Inferior parietal cortex (tissue), 1 donor: ENCODE data around the gene LCP1.
"Not testable (repeated sequence)": the region's sequence is repeated elsewhere in the genome, so short reads cannot be mapped to it uniquely, and the experiment has no call there.

Experiments
- DNase-seq: peaks from one replicate; pipeline ENCODE4 v3.0.0-alpha.2; 2016; ENCODE audit errors: extremely low spot score

Gene LCP1, protein sequence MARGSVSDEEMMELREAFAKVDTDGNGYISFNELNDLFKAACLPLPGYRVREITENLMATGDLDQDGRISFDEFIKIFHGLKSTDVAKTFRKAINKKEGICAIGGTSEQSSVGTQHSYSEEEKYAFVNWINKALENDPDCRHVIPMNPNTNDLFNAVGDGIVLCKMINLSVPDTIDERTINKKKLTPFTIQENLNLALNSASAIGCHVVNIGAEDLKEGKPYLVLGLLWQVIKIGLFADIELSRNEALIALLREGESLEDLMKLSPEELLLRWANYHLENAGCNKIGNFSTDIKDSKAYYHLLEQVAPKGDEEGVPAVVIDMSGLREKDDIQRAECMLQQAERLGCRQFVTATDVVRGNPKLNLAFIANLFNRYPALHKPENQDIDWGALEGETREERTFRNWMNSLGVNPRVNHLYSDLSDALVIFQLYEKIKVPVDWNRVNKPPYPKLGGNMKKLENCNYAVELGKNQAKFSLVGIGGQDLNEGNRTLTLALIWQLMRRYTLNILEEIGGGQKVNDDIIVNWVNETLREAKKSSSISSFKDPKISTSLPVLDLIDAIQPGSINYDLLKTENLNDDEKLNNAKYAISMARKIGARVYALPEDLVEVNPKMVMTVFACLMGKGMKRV

DNA sequence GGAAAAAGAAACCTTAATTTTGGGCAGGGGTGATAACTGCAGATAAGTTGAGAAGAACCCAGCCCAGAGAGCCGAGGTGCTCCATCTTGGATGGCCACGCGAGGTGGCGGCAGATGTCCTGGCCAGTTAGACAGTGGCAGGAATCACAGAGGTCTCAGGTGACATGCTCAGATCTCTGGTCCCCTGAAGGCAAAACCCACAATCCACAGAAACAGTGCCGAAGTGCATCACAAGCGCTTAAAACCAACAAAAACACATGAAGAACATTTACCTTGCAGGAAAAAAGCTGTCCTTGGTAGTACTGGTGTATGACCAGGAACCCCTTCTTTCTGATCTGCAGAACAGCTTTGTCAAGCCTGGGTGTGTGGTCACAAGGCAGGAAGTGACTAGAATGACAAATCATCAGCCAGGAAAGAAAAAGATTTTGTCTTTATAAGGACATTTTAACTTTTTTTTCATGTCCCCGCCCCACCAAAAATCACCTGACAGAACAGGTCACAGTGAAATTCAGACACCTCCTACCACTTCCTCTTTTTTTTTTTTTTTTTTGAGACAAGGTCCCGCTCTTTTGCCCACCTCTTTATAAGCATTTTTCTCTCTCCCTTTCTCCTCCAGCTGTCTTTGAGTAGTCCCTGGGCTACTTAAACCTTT lies at the start of gene LCP1:
LCP1 (minus strand) TSS at position 338 of the 651 bp plus-strand sequence. CDS start 22,515 bp downstream, outside the sequence.
- DNase-seq, result no peak

DNA sequence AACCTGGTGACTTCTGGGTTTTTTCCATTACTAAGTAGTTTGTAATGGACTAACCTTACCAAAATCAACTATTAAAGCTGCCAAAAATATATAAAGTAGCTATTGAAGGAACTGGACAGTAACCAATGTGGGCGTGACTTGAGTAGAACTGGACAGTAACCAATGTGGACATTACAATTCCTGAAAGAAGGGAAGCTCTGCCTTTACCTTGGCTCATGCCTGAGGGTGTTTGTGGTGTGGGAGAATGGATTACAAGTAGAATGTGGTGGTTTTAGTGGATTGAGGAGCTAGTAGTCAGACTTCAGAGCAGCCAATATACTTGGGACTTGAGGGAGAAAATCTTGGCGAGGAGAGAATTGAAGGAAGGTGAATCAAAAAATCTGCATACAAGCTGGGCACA lies 47.3 kb upstream of the LCP1 start:
- DNase-seq, result no peak

DNA sequence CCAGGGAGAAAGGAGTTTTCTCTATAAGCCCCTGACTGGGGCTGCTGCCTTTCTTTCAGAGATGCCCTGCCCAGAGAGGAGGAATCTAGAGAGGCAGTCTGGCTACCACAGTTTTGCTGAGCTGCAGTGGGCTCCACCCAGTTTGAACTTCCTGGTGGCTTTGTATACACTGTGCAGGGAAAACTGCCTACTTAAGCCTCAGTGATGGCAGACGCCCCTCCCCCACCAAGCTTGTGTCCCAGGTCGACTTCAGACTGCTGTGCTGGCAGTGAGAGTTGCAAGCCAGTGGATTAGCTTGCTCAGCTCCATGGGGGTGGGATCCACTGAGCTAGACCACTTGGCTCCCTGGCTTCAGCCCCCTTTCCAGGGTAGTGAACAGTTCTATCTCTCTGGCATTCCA lies 38.3 kb upstream of the LCP1 start:
- DNase-seq, result not testable (repeated sequence)

DNA sequence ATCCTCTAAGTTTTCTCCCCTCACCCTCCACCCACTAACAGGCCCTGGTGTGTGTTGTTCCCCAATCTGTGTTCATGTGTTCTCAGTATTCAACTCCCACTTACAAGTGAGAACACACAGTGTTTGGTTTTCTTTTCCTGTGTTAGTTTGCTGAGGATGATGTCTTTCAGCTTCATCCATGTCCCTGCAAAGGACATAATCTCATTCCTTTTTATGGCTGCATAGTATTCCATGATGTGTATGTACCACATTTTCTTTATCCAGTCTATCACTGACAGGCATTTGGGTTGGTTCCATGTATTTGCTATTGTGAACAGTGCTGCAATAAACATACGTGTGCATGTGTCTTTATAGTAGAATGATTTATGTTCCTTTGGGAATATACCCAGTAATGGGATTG lies 32.8 kb upstream of the LCP1 start:
- not testable (repeated sequence) for DNase-seq

DNA sequence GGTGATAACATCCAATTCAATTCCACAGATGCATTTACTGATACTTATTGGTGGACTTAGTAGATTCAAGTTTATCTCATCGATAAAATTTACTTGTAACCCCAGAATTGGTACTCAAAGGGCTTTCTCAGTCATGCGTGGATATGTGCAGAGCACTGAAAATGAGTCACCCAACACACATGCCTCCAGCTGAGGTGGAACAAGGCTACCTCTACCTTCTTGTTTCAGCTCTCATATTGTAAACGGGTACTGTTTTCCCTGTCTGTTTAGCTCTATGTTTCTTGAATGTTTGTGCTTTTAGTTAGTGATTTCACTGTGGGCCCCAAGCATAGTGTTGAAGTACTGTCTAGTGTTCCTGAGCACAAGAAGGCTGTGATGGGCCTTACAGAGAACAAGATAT lies 31.3 kb upstream of the LCP1 start:
- no peak for DNase-seq

DNA sequence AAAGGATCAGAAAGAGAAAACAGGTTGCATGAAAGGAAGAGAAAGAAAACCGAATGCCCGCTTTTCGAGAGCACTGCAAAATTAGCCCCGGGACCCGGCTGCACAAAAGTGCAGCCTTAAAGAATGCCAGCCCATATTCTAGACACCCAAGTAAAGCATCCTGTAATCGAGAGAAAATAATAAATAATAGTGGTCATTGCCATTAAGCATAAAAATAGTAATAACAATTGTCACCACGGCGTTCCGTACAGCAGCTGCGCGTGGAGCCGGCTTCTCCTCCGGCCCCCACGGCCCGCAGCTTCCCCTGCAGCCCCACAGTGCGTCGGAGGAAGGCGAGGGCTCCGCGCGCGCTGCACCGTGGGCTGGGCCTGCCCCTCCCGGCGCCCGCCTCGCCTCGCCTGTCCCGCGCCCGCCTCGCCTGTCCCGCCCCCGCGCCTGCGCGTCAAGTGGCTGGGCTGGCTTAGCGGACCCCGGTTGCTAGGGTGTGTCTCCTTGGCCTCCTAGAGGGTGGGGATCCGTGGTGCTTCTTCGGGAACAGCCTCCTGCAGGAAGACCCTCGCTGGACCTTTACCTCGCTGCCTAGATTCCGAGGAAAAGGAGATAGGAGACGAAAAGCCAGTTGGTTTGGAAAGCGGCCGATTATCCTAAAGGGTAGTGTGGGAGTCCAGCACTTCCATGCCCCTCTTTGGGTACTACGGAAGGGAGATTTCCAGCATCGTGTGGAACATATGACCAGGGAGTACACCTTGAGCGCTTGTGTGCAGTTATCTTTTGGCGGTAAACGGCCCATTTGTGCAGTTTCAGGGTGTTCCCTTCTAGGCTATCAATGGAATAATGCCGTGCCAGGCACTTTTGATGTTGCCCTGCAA lies 29.7 kb upstream of the LCP1 start, which contains the start of gene LRRC63:
LRRC63 (plus strand) TSS at position 446 of the 869 bp plus-strand sequence. CDS start 1,107 bp downstream, outside the sequence.
- peak; percentile 76 for DNase-seq

DNA sequence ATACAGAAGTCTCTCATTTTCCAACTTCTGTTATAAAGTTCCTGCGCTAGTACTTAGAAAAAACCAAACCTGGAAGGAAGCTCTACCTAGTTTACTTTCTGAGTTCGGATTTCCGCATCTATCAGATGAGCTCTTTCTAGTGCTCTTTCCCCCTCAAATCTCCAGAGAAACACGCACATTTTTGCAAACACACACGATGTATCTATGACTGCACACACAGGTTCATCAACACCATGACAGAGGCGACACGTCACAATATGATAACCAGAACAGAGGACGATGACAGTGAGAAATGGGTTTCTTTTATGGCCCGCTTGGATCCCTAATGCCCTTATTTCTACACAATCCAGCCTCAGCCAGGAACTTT lies 29.1 kb upstream of the LCP1 start:
- DNase-seq, result peak; percentile 39

DNA sequence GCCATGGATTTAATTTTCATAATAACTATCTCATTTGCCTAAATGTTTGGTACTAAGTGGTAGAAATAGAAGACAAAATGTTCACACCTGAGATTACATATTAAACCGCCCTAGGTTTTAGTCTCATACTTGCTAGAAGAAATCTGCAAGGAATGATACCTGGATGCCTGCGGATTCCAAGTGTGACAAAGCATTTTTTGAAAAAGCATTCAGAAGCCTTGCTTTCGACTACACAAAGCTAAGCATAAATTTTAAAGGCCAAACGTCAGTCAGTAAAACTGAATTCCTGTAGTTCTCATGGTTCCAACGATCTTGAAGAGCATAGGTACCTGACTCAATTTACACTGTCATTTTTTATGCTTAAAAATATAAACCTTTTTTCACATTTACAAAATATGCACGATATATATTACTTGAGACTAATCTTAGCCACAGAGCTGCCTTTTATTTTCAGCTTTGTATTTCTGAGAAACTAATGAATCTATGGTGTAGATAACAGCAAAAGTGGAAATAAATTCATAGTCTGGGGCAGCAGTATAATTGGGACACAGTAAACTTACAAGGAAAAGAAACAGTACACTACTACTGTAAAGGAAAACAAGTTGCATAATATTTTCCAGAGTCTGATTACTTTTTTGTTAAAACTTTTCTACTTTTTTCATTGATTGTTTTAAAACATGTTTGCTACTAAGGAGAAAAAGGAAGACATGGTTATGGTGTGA lies 28.5 kb upstream of the LCP1 start:
- no peak for DNase-seq

DNA sequence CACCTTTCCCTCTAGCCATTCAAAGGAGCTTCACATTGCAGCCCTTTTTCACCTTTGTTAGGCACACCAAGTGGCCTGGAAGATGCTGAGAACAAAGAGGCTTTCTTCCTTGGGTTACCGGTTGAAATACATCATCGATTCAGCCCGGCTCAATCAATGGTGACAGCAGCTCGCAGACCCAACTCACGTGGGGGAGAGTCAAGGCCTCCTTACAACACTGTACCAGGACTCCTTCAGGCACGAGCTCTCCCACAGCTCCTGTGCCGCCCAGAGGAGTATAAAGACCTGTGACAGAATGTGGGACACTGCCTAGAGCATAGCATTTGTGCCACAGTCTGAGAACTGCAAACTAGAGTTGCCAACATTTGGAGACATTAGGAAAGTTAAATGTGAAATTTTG lies 25.9 kb upstream of the LCP1 start:
- no peak for DNase-seq

DNA sequence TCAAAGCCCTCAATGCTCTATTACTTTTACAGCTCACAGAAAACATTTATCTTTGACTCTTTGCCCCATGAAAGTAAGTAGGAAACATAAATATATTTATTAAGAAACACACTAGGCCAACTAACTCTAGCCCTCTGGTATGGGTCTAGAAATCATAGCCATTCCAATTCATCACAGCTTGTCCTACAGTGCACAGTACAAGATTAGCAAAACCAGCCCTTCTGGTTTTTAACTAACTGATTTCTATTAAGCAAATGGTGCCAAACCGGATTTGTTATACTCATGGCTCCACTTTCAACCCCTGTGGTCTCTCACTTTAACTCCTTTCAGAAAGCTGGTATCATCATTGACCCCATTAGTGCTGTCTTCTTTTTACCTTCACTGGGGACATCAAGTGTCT lies 24.2 kb upstream of the LCP1 start:
- no peak for DNase-seq

DNA sequence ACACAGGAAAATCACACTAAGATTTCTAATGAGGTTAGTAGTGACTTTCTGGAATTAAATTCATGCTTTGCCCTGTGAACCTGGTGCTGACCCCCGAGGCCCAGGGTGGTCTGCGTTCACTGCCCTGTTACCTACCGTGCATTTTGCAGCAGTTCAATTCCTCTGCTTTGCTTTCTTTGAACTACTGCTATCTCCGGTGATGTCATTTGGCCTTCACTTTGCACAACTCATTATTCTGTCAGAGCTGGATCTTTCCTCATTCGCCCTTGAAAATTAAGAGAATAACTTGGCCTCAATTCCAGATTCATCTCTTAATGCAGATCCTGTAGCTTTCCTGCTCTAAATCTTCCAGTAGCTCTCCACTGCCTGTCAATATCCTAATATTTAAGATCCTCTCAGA lies 21.0 kb upstream of the LCP1 start:
- DNase-seq, result no peak

DNA sequence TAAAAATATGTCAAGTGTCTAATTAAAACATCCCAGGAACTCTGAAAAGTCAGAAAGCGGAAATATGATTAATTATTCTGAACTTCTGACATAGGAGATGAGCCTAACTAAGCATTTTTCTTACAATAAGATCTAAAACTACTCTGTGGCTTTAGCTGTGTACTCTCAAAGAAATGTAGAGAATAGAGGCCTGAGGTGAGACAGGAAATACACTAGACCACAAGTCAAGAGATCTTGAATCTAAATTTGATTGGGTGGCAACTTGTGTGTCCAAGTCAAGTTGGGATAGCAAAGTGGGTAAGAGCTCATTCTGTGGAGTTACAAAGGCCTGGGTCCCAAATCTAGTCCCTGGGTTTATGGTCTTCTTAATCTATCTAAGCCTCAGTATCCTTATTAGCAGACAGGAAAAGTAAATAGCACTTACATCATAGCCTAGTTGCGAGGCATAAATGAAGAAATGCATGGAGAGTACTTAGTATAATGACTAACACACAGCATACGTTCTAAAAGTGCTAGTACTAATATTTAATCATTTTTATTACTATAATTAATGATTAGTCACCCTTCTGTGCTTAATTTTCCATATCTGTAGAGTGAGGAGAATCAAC lies 20.3 kb upstream of the LCP1 start:
- no peak for DNase-seq

DNA sequence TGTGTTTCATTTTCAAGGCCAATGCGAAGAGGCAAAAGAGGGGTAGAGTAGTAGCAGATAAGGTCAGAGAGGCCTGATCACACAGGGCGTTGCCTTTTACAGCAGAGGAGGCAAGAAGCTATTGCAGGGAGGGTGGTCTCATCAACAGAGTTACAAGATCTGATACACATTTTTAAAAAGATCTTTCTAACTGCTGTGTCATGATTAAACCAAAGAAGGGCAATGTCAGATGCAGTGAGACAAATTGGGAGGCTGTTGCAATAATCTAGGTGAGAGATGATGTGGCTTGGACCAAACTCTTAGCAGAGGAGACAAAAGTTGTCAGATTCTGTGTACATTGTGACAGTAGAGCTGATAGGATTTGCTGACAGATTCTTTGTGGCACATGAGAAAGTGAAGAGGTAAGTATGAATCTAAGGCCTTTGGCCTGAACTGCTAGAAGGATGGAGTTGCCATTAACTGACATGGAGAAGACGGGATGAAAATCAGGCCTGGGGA lies 16.8 kb upstream of the LCP1 start:
- DNase-seq, result no peak

DNA sequence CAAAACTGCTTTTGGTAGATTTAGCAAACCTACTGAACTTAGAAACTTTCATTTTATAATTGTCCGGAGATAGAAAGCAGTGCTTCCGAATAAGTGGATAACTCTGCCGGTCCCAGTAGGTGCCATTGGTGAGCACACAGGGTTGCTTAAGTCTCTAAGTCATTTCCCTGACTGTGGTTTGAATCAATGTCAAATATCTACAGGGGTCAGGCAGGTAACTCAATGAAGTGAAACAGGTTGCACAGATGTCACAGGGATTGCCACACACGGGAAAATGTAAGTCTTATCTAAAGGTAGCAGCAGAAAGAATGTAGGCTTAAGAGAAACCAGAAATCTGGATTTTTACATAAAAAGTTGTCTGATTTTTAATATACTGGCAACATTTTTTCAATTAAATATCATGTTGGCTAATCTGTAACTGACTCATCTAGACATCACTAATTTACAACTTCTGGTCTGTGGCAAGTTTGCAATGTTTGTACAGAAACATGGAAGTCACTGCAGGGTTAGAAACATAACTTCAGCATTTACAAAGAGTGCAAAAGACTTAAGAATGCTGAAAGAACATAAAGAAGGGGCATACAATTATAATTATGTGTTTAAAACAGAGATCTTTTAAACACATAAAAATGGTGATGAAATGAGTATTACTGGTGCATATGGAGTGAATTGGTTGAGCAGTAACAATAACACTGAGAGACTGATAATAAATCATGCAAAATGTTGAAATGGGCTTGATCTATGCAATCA lies 15.5 kb upstream of the LCP1 start:
- no peak for DNase-seq

DNA sequence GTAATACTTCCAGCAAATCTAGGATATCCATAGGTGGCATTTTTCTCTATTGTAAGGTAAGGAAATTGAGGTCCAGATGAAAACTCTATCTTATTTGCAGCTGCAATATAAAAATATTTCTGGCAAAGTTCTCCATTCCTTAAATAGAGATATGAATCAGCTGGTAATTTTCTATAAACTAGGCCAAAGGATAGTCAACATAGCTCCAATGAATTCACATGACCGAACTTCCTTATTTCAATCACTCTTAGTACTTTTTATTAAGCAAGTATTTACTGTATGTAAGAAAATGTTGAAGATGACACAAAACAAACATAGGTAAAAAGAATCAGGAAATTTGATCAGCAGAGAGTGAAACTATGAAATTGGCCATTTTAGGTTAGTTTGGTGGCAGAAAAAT lies 13.0 kb upstream of the LCP1 start:
- DNase-seq, result no peak

DNA sequence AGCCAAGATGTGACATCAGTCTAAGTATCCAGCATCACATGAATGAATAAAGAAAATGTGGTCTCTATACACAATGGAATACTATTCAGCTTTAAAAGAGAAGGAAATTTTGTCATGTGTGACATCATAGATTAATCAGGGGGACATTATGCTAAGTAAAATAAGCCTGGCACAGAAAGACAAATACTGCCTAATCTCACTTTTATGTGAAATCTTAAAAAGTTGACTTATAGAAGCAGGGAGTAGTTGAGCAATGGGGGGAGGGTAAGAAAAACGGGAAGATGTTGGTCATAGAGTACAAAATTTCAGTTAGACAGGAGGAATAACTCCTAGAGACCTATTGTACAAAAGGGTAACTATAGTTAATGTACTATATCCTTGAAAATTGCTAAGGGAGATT lies 10.4 kb upstream of the LCP1 start:
- DNase-seq, result no peak

DNA sequence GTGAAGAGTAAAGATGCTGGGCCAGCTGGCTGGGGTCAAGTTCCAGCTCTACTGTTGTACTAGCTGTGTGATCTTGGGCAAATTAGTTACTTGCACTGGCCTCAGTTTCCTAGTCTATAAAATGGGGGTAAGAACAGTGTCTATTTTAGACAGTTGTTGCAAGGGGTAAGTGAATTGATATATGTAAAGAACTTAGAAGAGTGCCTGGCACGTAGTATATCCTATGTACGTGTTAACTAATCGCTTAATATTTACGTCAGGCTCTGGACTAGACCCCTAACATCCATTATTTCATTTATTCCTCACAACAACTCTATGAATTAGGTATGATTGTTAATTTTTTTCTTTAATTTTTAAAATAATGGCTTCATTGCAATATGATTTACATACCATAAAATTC lies 3.7 kb upstream of the LCP1 start:
- DNase-seq, result no peak

DNA sequence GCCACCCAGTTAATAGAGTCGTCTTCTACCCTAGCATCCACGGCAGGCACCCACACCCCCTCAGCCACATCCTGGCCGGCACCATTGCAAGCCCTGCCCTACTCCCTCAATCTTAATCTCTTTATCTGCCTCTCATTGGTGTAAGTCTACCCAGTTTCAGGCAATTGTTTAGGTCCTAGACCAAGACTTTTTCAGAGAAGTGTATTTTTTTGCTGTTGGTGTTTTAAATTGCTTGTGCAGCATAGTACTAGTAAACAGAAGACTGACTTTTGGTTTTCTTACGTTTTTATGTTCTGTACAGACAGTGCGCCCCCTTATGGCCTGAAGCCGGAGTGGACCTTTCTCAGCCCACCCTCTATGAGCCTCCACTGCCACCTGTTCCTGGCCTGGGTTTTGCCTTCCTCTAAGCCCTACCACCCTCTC lies 2.3 kb upstream of the LCP1 start:
- no peak for DNase-seq

DNA sequence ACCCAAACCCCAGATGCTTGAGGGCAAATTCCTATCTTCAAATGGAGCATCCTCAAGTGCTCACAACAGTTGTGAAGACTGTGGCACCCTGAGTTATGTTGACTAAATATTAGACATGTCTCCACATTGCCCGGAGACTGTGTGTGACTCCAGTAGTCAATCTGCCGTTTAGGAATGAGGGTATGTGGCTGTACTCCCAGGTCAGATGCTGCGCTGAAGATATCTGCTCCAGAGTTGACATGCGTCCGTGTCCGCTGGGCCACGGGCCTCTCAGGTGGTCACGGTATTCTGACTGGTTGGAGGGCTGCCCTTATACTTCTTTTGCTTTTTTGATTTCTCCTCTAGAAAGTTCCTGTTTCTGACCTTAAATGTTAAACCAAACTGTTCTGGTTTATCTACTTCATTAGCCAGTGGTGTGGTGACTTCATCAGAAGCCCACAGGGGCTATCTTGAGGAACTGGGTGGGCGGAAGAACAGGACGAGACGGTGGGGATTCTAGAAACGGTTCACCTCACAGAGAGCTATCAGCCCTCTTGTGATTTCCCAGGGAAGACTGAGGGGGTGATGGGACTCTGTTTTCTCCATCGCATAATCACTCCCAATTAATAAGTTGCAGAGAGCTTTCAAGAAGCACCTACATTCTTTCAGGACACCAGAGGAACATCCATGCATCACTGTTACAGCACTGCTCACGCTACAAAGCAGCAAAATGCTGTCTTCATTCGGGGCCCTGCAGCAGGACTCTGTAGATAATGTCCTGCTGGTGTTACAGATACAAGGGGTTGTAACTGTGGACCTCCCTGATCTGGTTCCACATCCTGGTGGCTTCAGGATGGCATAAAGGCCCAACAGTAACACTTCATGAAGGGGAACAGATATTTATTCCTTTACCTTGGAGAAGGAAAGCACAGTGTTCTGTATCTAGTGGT lies 1.3 kb upstream of the LCP1 start:
- no peak for DNase-seq
